HG02678 (cell line): ENCODE data around the gene AMOTL2.

Experiments used
- ATAC-seq: cut with Tn5 transposase; IDR thresholded peaks from one replicate; pipeline ENCODE4 v1.9.1; 2021; ENCODE audit warnings: mild to moderate bottlenecking, moderate library complexity; ENCODE audit not compliant: unreplicated experiment

The AMOTL2 gene

GRCh38 chr3:134337071-134337482 lies 37.2 kb downstream of the AMOTL2 start:
- ATAC-seq, result no peak

DNA sequence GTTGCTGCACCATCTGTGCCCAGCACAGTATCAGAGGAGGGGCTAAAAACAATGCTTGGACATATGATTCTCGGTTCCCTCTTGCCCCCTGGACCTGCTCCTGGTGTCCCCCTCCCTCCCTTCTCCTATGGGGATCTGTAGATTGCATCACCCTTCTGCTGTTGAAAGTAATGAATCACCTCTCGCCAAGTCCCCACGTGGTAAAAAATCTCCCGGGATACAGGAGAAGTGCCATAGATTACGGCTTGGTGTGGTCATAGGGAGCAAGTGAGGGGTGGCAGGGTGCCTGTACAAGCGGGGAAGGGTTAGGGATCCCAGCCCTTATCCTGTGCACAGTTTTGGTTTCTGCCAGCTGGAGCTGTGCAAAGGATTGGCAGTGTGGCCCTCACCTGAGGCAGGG lies 37.7 kb downstream of the AMOTL2 start:
- no peak for ATAC-seq

DNA sequence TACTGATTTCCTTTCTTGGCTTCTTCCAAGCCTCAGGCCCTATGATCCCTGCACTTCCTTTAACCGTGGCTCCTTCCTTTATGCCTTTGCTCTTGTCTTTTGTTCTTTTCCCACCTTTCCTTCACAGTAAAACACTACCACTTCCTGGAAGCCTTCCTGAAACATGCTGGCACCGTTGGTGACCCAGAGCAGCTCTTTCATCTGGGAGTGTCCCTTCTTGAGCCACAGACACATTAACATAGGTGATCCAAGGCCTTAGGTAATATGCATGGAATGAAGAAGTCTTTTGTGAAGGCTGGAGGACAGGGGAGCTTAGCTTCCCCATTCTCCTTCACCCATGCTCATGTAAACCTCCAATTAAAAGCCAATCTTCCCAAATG lies 39.4 kb downstream of the AMOTL2 start:
- no peak for ATAC-seq

DNA sequence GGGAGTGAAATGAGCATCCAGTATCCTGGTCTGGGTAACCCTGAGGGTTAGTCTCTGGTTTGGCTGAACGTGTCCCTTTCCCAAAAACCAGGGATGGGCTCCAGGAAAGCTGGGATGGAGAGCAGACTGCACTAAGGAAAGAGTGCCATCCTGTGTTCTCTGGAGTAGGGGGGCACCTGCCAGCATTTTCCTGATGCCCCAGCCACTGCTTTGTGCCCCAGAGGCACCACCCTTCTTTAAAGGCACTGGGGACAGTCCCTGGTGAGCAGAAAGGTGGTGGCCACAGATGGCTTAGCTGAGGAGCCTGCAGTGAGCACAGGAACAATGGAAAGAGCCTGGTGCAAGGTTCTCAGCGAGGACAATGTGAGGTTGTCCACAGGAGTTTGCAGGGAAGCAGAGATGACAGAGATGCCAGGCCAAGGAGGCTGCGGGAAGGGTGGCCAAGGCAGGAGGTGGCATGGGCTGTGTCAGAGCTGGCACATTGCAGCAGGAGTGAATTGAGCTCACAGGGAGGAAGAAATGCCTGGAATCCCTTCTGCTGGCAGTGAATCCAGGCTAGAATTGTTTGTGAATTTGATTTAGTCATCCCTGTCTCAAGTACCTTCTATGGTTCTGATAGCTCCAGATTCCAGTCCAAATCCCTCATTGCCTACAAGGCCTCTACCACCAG lies 39.9 kb downstream of the AMOTL2 start:
- ATAC-seq, result no peak

- no peak for ATAC-seq
Measured at GRCh38 chr3:134333522-134334181, 40.6 kb downstream of the AMOTL2 start.

GRCh38 chr3:134332344-134332743 lies 41.9 kb downstream of the AMOTL2 start:
- no peak for ATAC-seq

- no peak for ATAC-seq
Measured at GRCh38 chr3:134331811-134332199, 42.4 kb downstream of the AMOTL2 start.

GRCh38 chr3:134330883-134331810 lies 43.1 kb downstream of the AMOTL2 start:
- ATAC-seq, result no peak

- ATAC-seq, result no peak
Measured at GRCh38 chr3:134328846-134329245, 45.4 kb downstream of the AMOTL2 start.

- no peak for ATAC-seq
Measured at GRCh38 chr3:134328147-134328591, 46.1 kb downstream of the AMOTL2 start.

GRCh38 chr3:134327594-134327975 lies 46.7 kb downstream of the AMOTL2 start:
- no peak for ATAC-seq

- no peak for ATAC-seq
Measured at GRCh38 chr3:134326760-134327593, 47.3 kb downstream of the AMOTL2 start.

DNA sequence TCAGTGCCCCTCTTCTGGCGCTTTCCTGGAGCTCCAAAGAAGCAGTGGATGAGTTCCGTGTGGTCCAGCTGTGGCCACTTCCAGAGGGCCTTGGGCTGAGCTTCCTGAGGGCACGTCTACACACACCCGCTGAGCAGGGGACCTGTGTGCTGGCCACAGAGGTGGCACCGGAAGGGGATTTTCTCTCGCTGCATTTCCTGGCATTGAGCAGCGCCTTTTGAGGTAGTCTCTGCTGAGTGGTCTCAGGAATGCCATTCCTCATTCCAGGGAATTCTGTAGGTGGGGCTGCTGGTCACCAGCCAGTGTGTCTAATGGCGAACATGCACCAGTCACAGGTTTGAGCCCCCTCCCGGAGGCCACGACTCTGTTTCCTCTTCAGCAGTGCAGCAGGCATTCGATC lies 48.1 kb downstream of the AMOTL2 start:
- no peak for ATAC-seq

DNA sequence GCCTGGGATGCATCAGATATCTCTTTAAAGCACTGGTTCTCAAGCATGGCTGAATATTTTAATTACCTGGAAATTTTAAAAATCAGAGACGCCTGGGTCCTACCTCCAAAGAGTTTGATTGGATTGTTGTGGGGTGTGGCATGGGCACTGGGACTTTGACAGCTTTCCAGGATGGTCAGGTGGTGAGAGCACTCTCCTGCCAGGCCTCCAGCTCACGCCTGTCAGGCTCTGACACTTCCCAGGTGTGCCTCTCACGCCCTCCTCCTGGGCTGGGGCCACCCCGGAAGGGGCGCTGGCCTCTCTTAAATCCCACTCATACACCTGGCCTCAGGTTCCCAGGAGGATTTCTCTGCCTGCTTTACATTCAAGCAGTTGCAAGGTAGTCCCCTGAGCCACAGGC lies 48.5 kb downstream of the AMOTL2 start:
- no peak for ATAC-seq

DNA sequence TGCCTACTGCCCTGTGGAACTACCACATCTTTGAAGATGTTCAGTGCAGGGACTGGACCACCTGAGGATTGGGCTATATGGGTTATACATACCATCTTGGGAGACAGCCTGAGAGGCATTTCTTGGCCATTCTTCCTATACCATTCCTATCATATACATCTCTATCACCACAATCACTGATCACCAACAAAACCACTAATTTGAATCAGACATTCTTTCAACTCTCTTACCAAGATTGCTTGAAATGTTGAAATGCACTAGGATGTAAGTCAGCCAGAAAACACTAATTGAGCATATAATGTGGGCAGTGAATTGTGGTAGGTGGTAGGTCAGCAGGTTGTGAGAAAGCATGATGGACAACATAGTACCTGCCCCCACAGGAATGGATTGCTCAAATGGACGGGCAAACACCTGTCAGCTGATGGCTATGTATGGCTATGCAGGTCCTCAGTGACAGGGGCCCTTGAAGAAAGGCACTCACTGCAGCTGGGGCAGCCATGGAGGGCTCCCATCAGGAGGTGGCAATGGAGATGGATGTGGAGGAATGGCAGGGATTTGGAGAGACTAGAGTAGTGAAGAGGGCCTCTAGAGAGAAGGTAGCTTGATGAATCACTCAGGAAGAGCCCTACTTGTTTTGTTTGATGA lies 49.1 kb downstream of the AMOTL2 start:
- no peak for ATAC-seq

- ATAC-seq, result no peak
Measured at GRCh38 chr3:134323966-134324962, 50.0 kb downstream of the AMOTL2 start.

DNA sequence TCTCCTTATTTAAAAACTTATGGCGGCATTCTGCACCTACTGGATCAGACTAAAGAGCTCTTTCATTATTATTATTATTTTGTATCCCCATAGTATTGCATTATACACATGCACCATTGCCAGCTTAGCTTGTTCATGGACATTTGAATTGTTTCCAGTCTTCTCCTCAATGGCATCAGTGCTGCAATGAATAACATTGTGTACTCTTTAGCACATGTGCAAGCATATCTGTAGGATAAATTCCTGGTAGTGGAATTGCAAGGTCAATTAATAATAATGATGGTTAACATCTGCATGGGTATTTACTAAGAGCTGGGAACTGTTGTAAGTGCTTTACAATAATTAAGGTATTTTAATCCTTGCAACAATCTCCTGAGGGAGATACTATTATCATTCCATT lies 52.0 kb downstream of the AMOTL2 start:
- no peak for ATAC-seq

DNA sequence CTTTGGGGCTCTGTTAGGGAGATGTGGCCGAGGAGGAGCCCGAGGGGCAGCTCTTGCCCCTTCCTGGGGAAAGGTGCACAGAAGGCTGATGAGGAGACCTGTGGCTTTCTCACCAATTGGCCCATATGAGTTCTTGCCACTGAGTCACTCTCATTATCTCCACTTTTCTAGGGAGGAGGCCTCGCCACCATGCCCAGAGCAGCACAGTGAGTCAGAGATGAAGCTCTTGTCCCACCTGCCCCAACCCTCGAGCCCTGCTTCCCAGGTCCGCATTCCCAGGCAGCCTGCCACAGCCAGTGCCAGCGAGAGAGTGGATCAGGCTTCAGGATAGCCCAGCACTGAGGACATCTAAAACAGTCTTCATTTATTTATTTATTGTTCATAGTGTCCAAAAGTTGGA lies 53.5 kb downstream of the AMOTL2 start:
- no peak for ATAC-seq

DNA sequence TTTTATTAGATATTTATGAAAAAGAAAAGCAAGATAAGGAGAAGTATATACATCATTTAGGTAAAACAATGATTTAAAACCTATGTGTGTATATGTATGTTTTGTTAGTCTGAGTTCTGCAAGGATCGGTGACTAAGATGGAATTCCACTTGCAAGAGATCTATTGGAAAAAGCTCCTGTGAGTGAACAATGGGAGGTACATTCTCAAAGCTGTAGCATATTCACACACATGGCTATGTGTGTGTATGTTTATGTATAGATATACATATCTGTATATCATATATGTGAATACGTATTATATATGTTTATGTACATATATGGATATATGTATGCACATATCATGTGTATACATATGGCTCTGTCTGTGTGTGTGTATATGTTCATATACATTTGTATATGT lies 54.3 kb downstream of the AMOTL2 start:
- no peak for ATAC-seq
